Adrenal gland (tissue), 12 donors: ENCODE data around the gene AKIP1. TPM values are rescaled to one million over a fixed set of nuclear protein-coding genes. Genes with fewer than 3 reads are reported as not detected.

Experiments used
- DNase-seq, 7 donors: peaks; one replicate each; pipeline ENCODE4 v3.0.0-alpha.2; 2019 to 2020
- H3K27ac ChIP-seq, 5 donors: fragments of 200-600 bp; sonication (generic) in 4 of 5; 1 replicate in 3 of 5; 2 replicates in 2 of 5; pipeline versions ENCODE4 v1.5.1 to v1.8.0; 2016 to 2020; ENCODE audit warnings: mild to moderate bottlenecking in 1 of 5
- H3K27me3 ChIP-seq: fragments of 200-600 bp; 2 replicates; pipeline ENCODE4 v1.8.0; 2021
- H3K36me3 ChIP-seq, 2 donors: fragments of 200-600 bp; replicated peaks in 1 of 2; 1 replicate in 1 of 2; 2 replicates in 1 of 2; pipeline versions ENCODE4 v1.5.1 to v1.8.0; 2018 to 2022
- H3K4me1 ChIP-seq, 2 donors: fragments of 200-600 bp; replicated peaks in 1 of 2; 1 replicate in 1 of 2; 2 replicates in 1 of 2; pipeline versions ENCODE4 v1.5.1 to v1.8.0; 2018 to 2021
- H3K4me3 ChIP-seq, 4 donors: fragments of 200-600 bp; sonication (generic) in 3 of 4; one replicate each; pipeline ENCODE4 v1.5.1; 2016 to 2018
- H3K9me3 ChIP-seq, 3 donors: fragments of 200-600 bp; sonication (generic) in 1 of 3; replicated peaks in 1 of 3; 1 replicate in 2 of 3; 2 replicates in 1 of 3; pipeline versions ENCODE4 v1.5.1 to v1.8.0; 2016 to 2021
- POLR2A ChIP-seq, 2 donors: fragments of 450-650 bp; IDR thresholded peaks; one replicate each; pipeline ENCODE4 v1.6.1; 2017; ENCODE audit warnings: antibody characterized with exemption in 2 of 2, mild to moderate bottlenecking in 2 of 2, moderate library complexity in 1 of 2
- WGBS, 4 donors: extraction: QIAGEN DNeasy Blood & Tissue Kit in 2 of 4; methylation state at CpG; one replicate each; pipeline versions ENCODE4 v1.1.5 to v1.1.7; 2013 to 2017; 5-methylcytosine and 5-hydroxymethylcytosine counted together
- intact Hi-C, 2 donors: fragments of 100-400 bp; cut with DNase I; formaldehyde crosslinking; loops; one replicate each; pipeline versions ENCODE4 v1.14.1 to v1.15.0; 2022 to 2023
- polyA plus RNA-seq, 3 donors: library from polyadenylated mRNA; stranded (reverse); fragments of 200-250 nt in 2 of 3; fragments of 350-450 nt in 1 of 3; fragmentation: Illumina TruSeq in 1 of 3; extraction: RNeasy Lipid Tissue Mini Kit (QIAGEN cat#74804) in 1 of 3; gene quantifications; one replicate each; pipeline ENCODE4 v1.2.3, GENCODE V29; 2013 to 2014
- total RNA-seq, 9 donors: library from RNA; depleted of rRNA in 4 of 9; stranded (reverse); fragments of >200 nt in 4 of 9; fragments of 120-200 nt in 1 of 9; fragmentation: NEBNext Ultra II Directional in 1 of 9; extraction: Animal tissue kit (Norgen Biotek cat#: 25700) in 1 of 9; gene quantifications; one replicate each; pipeline versions ENCODE4 v1.1.0 to v1.2.4, GENCODE V29; 2013 to 2023
- TF ChIP-seq, protein P1 (sequence below), 6 experiments: fragments of 450-650 bp in 4 of 6; fragments of 200-600 bp in 2 of 6; sonication (generic) in 1 of 6; IDR thresholded peaks; 1 replicate in 5 of 6; 2 replicates in 1 of 6; pipeline versions ENCODE4 v1.5.1 to v1.8.0; 2016 to 2021; ENCODE audit warnings: antibody characterized with exemption in 6 of 6, mild to moderate bottlenecking in 2 of 6, moderate library complexity in 1 of 6
- donor health status: healthy with polysubstance abuse.
- donor health status: Bipolar disorder and iron deficiency.
- donor health status: DM: yes; HTN: yes; CAD: no.
- donor health status: DM: no; HTN: no; CAD: no.
- donor health status: DM: no; HTN: no; CAD: no.
- donor health status: DM: yes; HTN: yes; CAD: no.

Gene AKIP1
- total and polyA plus RNA-seq, 12 donors = 18.1 to 52.9 (median 37.3) TPM

GRCh38 chr11:8928205-8928604 lies 17.2 kb downstream of the AKIP1 start:
- no peaks in the 10 kb centered on the region for H3K4me1 ChIP-seq

GRCh38 chr11:8928981-8929615 lies 18.1 kb downstream of the AKIP1 start:
- no peak for TF ChIP-seq POLR2A (IDR thresholded peaks at IDR 0.05)
- TF ChIP-seq, protein P1, sequence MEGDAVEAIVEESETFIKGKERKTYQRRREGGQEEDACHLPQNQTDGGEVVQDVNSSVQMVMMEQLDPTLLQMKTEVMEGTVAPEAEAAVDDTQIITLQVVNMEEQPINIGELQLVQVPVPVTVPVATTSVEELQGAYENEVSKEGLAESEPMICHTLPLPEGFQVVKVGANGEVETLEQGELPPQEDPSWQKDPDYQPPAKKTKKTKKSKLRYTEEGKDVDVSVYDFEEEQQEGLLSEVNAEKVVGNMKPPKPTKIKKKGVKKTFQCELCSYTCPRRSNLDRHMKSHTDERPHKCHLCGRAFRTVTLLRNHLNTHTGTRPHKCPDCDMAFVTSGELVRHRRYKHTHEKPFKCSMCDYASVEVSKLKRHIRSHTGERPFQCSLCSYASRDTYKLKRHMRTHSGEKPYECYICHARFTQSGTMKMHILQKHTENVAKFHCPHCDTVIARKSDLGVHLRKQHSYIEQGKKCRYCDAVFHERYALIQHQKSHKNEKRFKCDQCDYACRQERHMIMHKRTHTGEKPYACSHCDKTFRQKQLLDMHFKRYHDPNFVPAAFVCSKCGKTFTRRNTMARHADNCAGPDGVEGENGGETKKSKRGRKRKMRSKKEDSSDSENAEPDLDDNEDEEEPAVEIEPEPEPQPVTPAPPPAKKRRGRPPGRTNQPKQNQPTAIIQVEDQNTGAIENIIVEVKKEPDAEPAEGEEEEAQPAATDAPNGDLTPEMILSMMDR (IDR thresholded peaks at IDR 0.05) = no peak
- Histone ChIP-seq H3K4me1 (no peaks in the 10 kb centered on the region), H3K27me3 (no peaks in the 10 kb centered on the region), H3K9me3 (no peaks in the 10 kb centered on the region), H3K36me3 (no peaks in the 10 kb centered on the region), H3K27ac (no peak overlapping the region), H3K4me3 (no peak overlapping the region)
- intact Hi-C loops = no loop called here
- 75 to 82% (median 79%) methylated on average over 9 of the region's 9 CpGs for WGBS, 4 donors
- DNase-seq = no peak

More at GRCh38 chr11:8928205-8928604, 17.2 kb downstream of the AKIP1 start:
- intact Hi-C loops = no loop called here
- no peaks in the 10 kb centered on the region for H3K9me3 ChIP-seq
- peaks cover 0 to 3% of the 10 kb centered on the region in 2 donors for H3K36me3 ChIP-seq
- no peak overlapping the region for H3K4me3 ChIP-seq
- no peak for DNase-seq
- TF ChIP-seq, protein P1 (IDR thresholded peaks at IDR 0.05) = no peak
- TF ChIP-seq POLR2A (IDR thresholded peaks at IDR 0.05) = no peak
- H3K27ac ChIP-seq = no peak overlapping the region
- H3K27me3 ChIP-seq = no peaks in the 10 kb centered on the region
- WGBS, 4 donors = 90 to 96% (median 93%) methylated on average over 4 of the region's 4 CpGs

- 93 to 97% (median 95%) methylated on average over 12 of the region's 12 CpGs for WGBS, 4 donors
- Histone ChIP-seq H3K27ac (no peak overlapping the region), H3K27me3 (no peaks in the 10 kb centered on the region), H3K36me3 (no peaks in the 10 kb centered on the region), H3K4me1 (no peaks in the 10 kb centered on the region), H3K4me3 (no peak overlapping the region), H3K9me3 (no peaks in the 10 kb centered on the region)
- no peak for TF ChIP-seq POLR2A (IDR thresholded peaks at IDR 0.05)
- TF ChIP-seq, protein P1 (IDR thresholded peaks at IDR 0.05) = no peak
- intact Hi-C loops = no loop called here
- DNase-seq = no peak
Measured at GRCh38 chr11:8930456-8931175, 19.6 kb downstream of the AKIP1 start.

GRCh38 chr11:8932564-8933180 lies 21.7 kb downstream of the AKIP1 start, which contains the start of gene C11orf16:
Gene C11orf16, minus strand, starts transcription at chr11:8932947. Its CDS starts 639 bp downstream, at chr11:8932308.
- Histone ChIP-seq H3K27me3 (no peaks in the 10 kb centered on the region), H3K27ac (no peak within 1 kb of the TSS), H3K4me1 (no peaks in the 10 kb centered on the region), H3K4me3 (no peak within 1 kb of the TSS), H3K9me3 (no peaks in the 10 kb centered on the region), H3K36me3 (no peaks in the 10 kb centered on the region)
- WGBS, 4 donors = 83 to 91% (median 87%) methylated on average over 9 to 12 of the region's 12 CpGs
- intact Hi-C loops = no loop called here
- TF ChIP-seq, protein P1 (IDR thresholded peaks at IDR 0.05) = no peak
- no peak for TF ChIP-seq POLR2A (IDR thresholded peaks at IDR 0.05)
- DNase-seq = no peak
